Activated CD4-positive, alpha-beta T cell treated with anti-CD3 and anti-CD28 coated beads, Interleukin-2, amount 50 U/mL, for 4 hours (primary cell): Measurements from ENCODE around the gene PTGFRN.

ENCODE experiments used
- DNase-seq, 2 experiments: peaks; one replicate each; pipeline ENCODE4 v3.0.0-alpha.2; 2020

The PTGFRN gene

DNA sequence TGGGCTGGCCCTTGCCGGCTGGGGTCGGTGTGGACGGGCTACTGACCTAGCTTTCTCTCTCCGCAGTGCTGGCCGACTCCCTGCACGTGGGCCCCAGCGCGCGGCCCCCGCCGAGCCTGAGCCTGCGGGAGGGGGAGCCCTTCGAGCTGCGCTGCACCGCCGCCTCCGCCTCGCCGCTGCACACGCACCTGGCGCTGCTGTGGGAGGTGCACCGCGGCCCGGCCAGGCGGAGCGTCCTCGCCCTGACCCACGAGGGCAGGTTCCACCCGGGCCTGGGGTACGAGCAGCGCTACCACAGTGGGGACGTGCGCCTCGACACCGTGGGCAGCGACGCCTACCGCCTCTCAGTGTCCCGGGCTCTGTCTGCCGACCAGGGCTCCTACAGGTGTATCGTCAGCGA lies 34.9 kb downstream of the PTGFRN start:
- DNase-seq = no peak

DNA sequence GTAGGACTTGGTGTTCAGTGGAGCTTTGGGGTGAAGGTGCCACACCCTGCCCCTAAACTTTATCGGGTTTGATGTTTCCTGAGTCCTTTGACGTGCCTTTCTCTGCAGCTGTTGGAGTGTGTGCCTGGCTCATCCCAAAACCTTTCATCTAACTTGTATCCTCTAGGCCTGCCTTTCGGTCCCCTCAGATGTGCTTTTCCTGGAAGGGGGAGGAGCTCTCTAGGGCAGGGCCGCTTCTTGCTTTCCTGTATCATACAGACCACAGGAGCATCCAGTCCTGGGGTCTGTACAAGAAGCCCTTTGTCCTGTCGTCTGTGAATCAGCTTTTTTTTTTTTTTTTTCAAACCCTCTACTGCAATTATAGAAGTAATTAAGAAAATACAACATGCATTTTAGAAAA lies 35.7 kb downstream of the PTGFRN start:
- DNase-seq = no peak

DNA sequence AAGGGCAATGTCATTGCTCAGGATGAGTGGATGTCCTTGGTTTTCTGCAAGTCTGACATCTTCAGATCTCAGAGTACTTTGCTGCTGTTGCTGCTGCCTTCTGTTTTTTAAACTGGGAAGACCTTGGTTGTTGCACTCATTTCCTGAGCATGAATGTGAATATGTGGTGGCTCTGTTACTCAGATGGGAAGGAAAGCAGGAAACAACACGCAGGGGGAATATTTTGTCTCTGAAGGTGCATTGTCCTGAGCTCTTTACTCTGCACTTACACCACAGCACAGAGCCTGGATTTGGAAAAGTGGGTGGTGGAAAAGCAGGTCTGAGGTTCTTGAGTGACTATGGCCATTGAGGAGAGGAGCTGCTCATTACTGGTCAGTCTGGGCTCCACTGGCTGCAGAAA lies 36.3 kb downstream of the PTGFRN start:
- no peak for DNase-seq

DNA sequence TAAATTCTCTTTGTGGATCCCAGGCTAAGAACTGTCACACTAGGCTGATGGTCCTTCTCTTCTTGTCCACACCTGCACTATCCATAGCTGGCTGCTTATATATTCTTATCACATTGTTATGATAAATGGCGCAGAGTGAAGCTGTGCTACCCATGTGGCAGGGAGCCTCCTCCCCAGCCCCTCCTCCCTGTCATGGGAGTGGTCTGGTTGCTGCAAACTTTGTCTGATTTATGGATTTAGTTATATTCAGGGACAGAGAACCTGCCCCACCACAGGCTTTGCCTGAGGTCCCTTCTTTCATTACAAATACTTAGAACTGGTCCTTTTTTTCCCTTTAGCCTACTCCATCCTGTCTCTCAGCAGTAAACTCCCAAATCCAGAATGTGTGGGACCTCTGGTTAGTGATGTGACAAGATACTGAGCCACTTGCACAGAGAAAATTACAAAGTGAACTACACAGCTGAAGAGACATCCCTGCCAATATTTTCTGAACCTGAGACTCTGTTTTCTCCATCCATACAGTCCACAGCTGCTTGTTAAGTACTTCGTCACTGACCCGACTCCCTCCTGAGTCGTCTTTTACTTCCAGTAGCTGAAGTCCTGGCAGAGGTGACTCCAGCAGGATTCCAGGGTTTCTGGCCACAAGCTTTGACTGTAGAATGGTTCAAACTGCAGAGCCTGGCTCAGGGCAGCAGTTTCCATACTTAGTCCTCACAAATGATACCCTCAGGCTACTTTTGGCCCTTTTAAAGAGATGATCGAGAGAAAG lies 37.6 kb downstream of the PTGFRN start:
- DNase-seq = no peak

DNA sequence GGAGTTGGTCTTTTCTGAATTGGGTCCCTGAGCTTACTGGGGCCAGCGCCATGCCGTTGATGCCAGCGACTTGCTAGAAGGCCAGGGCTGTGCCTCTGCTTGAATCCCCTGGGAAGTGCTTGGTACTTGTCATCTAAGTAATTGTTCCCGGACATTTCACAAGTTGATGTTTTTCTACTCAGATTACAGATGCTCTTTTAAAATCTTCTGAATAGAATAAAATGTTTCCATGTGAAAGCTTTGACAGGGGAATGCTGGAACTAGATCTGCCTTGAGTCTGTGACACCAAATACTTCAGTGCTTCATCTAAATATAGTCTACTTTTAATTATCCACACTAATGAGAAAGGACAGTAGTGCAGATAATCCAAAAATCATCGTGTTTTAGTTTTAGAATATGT lies 38.3 kb downstream of the PTGFRN start:
- no peak for DNase-seq

DNA sequence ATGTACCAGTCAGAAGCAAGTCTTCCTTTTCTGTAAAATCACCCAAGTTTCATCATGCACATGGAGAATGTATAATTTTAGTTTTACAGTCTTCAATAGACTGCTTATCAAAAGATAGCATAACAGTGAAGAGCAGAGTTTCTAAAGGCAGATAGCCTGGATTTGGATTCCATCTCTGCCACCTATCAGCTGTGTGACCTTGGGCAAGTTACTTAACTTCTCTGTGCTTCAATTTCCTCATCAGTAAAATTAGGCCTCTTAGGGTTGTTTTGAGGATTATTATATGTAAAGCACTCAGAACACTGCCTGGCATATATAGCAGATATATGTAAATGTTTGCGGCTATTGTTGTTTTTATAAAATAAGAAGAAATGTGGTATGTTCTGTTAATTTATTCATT lies 38.9 kb downstream of the PTGFRN start:
- DNase-seq = no peak

DNA sequence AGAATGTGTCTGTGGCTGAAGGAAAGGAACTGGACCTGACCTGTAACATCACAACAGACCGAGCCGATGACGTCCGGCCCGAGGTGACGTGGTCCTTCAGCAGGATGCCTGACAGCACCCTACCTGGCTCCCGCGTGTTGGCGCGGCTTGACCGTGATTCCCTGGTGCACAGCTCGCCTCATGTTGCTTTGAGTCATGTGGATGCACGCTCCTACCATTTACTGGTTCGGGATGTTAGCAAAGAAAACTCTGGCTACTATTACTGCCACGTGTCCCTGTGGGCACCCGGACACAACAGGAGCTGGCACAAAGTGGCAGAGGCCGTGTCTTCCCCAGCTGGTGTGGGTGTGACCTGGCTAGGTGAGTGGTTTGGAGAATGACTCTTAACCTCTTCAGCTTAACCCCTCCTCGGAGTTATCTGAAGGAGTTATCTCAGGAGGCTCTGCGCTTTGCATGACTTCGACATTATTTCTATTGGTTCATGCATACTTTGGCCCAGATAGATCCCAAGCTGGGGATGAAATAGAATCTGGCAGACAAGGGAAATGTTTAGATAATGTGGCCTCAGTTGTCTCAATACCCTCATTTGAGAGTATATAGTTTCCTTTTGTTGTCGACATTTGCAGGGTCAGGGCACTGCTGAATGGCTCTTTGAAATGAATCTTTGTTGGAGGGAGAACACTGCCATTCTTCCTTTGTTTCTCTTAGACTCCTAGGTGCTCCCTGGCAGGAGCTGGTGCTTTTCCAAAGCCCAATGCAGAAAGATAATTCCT lies 39.7 kb downstream of the PTGFRN start:
- no peak for DNase-seq

DNA sequence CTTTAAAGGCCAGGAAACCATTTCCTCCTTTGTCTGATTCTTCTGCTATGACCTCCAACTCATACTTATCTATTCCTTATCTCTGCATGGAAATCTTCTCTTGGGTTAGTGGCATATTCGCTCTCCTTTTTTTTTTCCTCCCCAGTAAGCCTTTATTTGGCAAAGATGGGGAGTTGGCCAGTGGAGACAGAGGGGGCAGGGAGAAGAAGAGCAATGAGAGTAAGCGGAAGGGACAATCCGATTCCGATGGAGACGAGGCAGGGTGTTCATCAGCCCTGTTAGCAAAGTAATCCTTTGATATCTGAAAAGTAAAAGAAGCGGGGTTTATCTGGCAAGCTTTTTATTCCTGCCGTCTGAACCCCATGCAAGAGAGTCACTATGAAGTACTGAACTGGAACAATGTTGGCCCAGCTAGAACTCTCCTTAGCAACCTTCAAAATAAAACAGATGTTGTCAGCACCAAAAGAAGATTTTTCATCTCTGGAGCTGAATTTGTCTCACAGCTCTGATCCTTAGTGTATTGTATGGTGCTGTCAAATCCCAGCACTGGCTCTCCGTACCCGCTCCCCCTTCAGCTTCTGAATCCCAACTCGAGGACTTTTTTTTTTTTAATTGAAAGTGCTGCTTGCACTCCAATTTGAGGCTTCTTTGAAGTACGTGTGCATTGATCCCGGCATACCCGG lies 40.9 kb downstream of the PTGFRN start:
- no peak for DNase-seq

DNA sequence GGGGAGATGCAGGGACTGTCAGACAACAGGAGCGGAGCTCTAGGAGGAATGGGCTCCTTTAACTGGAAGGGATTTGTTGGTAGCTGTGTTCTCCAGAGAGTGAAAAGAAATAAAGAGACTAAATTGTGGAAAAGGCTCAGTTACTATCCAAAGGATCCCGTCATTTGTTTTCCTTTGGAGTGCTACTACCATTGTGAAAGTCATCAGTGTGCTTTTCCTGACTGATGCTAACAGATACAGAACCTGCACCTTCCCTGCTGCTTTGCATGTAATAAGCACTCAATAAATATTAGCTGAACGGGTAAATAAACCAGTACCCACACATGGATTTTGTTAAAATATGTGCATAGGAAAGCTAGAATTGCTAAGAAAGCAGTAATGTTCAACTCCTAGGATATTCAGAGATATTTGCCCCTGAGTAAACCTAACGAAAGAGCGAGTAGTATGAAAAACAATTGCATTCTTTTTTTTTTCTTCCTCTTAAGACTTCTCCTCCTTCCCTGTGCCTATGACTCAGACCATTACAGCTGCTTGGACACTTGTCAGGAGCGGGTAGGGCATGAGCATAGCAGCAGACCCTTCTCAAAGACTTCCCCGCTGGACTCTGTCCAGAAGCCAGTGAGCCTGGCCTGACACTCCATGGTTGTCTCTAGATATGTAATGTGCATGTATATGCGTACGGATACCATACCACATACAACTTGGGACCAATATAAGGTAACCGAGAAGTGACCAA lies 41.7 kb downstream of the PTGFRN start:
- no peak for DNase-seq

DNA sequence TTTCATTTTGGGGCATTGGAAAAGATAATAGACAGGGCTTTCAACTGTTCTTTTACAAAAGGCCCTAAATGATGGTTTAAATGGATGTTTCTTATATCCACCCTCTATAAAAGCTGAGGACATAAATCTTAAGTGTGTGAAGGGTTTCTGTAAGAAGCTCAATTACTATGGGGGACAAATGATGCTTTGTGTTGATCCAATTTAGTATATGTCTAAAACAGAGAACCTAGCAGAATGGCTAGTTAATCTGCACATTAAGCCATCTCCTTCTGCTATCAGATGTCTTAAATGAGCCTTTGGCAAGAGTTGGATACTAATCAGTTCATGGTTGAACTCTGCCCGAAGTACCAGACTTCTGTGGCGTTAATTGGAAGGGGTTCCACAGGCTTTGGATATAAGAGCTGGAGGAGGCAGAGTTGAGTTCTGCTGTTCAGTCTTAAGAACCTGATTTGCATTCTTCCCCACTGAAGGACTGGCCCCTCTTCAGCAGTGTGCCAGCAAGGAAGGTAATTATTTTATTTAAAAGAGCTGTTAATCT lies 43.1 kb downstream of the PTGFRN start:
- no peak for DNase-seq

DNA sequence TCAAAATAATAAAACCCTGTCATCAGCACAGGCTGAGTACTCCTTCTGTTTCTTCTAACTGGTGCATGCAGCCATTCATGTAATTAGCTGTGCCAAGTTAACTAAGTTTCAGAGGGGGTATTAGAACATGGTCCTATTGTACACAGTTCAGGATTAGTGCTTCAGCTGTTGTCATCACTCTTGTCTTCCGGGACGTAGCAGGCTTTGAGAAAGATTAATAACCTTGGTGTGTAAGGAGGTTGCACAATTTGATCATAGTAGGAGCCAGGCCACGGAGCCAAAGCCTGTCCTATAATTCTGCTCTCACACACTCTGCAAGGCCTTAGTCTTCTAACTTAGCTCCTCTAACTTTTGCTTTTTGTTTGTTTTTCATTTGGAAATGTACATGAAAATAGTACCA lies 44.7 kb downstream of the PTGFRN start:
- DNase-seq = no peak

DNA sequence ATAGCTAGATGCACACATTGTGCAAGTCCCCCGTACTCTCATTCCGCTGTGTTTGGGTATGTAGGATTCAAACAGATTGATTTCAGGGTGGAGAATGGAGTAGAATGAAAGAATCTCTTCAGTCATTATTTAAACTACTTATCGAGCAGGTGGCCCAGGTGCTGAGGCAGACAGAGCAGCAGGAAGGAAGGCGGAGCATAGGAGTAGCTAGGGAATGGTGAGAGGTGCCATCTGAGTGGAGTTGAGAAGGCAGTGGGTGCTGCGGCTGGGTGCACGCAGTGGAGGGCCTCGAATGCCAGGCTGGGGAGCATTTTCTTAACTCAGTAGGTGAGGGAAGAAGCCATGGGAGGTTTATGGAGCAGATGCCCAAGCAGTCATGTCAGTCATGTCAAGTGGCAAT lies 46.7 kb downstream of the PTGFRN start:
- no peak for DNase-seq

DNA sequence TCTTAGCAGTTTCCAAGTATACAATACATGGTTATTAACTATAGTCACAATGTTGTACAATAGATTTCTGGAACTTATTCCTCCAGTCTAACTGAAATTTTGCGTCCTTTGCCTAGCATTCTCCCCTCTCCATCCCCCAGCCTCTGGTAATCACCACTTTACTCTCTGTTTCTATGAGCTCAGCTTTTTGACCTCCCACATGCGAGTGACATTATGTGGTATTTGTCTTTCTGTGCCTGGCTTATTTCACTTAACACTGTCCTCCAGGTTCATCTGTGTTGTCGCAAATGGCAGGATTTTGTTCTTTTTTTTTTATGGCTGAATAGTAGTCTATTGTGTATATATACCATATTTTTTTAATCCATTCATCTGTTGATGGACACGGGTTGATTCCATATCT lies 47.9 kb downstream of the PTGFRN start:
- no peak for DNase-seq

DNA sequence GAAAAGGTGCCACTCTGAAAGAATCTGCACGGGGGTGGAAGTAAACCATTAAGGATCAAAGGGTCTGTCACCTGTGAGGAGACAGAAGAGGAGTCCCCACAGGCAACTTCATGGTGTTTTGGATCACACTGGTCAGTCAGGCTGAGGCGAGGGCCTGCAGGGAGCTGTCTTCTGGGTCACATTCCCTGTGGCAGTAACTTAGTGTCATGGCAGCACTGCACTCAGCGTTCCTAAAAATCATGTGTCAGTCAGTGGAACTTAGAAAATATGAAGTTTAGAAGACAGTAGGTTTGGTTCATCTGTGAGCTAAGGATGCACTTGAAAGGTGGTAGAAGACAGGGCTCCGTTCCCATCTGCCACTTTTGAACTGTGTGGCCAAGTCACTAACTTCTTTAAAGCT lies 48.4 kb downstream of the PTGFRN start:
- no peak for DNase-seq

DNA sequence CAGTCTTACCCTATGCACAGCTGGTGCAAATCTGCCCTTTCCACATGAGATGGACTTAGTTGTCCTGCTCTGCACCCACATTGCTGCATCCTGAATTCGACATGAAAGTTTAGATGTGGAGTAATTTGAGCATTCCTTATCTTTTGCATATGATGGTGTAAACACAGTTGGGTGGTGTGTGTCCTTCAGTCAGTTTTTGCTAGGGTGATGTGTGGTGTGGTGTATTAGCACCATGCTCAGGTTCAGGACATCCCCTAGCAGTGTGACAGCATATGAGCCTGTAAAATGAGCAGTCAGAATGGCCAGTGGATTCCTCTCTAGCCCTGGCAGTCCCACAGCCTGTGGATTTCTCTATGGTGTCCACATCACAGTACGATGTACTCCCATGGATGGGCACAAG lies 49.3 kb downstream of the PTGFRN start:
- no peak for DNase-seq

DNA sequence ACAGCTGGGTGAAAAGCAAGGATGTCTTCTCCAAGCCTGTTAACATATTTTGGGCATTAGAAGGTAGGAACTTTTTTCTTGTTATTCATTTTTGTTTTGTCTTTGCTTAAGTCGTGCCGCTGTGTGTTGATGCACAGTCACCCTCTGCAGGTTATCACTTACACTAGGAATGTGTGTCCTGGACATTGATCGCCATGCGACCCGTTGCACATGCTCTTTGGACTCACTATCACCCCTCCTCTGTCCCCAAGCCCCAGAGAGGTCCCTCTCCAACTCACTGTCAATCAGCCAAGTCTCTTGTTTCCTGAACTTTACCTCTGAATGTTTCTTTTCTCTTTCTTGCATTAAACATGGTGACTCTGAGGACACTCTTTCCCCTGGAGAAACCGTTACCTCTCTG lies 51.9 kb downstream of the PTGFRN start:
- DNase-seq = no peak

DNA sequence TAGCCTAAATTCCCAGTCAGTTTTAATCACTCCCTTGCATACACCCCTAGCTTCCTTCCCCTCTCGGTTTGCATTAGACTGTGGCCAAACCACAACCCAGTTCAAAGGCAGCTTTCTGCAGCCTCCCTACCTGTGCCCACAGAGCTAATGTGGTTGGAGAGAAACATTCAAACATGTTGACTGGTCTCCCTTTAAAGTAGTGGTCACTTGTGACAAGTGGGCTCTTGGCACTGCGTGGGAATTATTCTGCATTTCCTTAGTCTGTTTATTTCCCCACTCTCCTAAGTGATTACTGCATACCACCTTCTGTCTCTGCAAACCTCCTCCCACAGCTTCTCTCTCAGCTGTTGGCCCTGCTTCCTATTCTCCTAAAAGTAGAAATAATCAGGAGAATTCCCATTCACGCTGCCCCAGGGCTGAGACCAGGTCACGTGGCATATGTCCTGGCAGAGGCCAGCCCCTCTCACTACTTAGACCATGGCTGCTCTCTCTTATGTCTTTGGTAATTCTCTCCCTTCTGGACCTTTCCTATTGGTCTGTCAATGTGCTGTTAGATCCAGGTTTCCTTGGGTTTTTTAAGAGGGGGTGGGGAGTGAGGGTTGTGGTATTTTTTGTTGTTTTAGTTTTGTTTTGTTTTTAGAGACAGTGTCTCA lies 53.4 kb downstream of the PTGFRN start:
- DNase-seq = no peak

DNA sequence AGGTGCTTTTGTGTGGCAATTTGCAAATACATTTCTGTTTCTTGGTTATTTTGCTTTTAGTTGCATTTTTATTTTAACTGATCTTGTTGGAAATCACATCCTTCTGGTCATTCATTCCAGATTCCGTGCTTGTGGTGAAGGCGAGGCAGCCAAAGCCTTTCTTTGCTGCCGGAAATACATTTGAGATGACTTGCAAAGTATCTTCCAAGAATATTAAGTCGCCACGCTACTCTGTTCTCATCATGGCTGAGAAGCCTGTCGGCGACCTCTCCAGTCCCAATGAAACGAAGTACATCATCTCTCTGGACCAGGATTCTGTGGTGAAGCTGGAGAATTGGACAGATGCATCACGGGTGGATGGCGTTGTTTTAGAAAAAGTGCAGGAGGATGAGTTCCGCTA lies 57.1 kb downstream of the PTGFRN start:
- DNase-seq = no peak

DNA sequence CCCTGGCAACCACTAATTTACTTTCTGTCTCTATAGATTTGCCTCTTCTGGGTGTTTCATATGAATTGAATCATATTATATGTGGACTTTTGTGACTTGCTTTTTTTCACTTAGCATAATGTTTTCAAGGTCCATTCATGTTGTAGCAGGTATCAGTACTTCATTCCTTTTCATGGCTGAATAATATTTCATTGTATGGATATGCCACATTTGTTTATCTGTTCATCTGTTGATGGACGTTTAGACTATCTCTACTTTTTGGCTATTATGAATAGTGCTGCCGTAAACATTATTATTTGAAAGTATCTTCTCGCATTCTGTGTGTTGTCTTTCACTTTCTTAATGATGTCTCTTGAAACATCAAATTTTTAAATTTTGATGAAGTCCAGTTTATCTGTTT lies 59.0 kb downstream of the PTGFRN start:
- no peak for DNase-seq

DNA sequence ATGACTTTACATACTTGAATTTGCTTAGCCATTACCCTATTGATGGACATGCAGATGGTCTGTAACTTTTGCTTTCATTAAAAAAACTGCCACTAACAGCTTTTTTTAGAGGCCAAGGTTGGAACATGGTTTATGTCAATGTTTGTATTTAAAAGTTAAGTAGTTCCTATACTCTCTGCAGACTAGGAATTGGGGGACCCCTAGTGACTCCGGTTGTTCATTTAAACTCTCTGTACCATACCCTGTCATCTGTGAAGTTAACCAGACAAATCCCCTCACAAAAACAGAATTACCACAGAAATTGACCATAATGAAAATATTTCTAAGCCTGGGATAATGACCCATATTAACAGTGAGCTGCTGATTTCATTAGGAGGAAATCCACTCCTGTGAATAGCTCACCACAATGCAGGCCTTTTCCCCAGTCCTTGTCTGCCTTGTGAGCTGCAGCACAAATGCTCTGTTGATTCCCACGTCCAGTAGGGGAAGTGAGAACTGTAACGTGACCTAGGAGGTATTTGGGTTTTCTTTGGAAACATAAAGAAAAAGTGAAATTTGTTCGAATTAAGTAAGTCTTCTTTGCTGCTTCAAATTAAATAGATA lies 61.6 kb downstream of the PTGFRN start:
- DNase-seq = no peak

DNA sequence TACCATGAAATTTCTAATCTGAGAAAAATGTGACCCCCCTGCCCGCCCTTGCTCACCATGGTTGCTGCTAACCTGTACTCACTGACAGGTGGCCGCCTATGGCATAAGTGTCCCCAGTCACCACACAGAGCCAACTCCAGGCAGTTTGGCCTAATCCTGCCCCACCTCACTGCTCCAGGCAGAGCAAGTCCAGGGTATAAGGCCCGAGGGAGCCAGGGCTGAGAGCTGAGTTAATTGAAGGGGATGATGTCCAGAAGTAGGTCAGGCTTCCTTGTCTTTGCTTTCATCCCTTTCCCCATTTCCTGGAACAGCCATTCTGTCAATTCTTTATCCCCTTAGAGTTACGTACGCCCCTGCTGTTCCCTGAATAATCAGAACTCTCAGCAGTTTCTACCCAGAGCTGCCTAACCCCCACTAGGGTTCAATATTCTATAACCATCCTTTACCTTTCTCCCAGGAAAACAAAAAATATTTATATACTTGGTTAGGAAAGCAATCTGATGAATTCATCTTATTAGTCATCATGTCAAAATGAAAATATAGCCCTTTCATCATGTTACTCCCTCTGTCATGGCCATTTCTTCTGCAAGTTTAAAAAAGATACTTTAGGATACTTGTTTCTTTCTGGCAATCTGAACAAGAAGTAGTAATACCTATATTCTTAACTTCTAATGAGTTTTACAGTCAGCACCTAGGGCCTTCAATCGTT lies 62.4 kb downstream of the PTGFRN start:
- DNase-seq = no peak

DNA sequence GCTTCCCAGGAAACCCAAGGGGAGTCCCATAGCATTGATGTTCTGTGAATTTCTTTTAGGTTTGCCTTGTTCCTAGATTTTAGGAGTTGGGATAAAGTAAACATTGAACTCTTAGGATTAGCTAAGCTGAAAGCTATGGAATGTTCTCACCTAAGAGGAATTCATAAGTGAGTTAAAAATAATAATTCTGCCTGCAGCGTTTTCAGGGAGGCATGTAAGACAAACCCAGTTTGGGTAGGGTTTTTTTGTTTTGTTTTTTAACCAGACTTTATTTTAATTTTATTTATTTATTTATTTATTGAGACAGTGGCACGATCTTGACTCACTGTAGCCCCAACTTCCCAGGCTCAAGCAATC lies 62.9 kb downstream of the PTGFRN start:
- no peak for DNase-seq
